Calu3 (cell line): ENCODE data around the gene FBXW7. TPM values are rescaled to one million over a fixed set of nuclear protein-coding genes. Genes with fewer than 3 reads are reported as not detected.

Source experiments
- BruUV-seq: library from RNA; stranded (reverse); fragments of 400-500 nt; replicated peaks from 2 replicates; lab custom pipeline; 2021; lab: Mats Ljungman, UMichigan
- CTCF ChIA-PET: fragments of 300-600 bp; sonication (Branson Sonifier 250); formaldehyde crosslinking; loops from one replicate; lab custom pipeline; 2022; ENCODE audit warnings: antibody characterized with exemption; lab: Charles Lee
- DNase-seq: peaks from one replicate; pipeline ENCODE4 v3.0.0; 2022
- H3K27ac Mint-ChIP-seq: one replicate; pipeline ENCODE4 v1.8.0; 2022; ENCODE audit warnings: mixed read lengths; ENCODE audit not compliant: unreplicated experiment
- H3K27me3 Mint-ChIP-seq: one replicate; pipeline ENCODE4 v1.8.0; 2022; ENCODE audit warnings: mixed read lengths; ENCODE audit not compliant: unreplicated experiment
- H3K36me3 Mint-ChIP-seq: one replicate; pipeline ENCODE4 v1.8.0; 2022; ENCODE audit warnings: mild to moderate bottlenecking, moderate library complexity, mixed read lengths; ENCODE audit not compliant: insufficient read depth, unreplicated experiment
- H3K4me1 Mint-ChIP-seq: one replicate; pipeline ENCODE4 v1.8.0; 2022; ENCODE audit warnings: mild to moderate bottlenecking, low read depth, mixed read lengths; ENCODE audit not compliant: unreplicated experiment
- H3K4me3 Mint-ChIP-seq: one replicate; pipeline ENCODE4 v1.8.0; 2022; ENCODE audit warnings: mild to moderate bottlenecking, low read depth, moderate library complexity, mixed read lengths; ENCODE audit not compliant: unreplicated experiment
- H3K9me3 Mint-ChIP-seq: one replicate; pipeline ENCODE4 v1.8.0; 2022; ENCODE audit warnings: low read depth, mixed read lengths; ENCODE audit not compliant: unreplicated experiment
- CTCF ChIP-seq: fragments of 200-600 bp; IDR thresholded peaks from one replicate; pipeline ENCODE4 v1.8.0; 2022; ENCODE audit warnings: antibody characterized with exemption; ENCODE audit not compliant: unreplicated experiment
- intact Hi-C: fragments of 100-400 bp; cut with micrococcal nuclease; formaldehyde crosslinking; loops from one replicate; pipeline ENCODE4 v1.10.0; 2022; ENCODE audit not compliant: unreplicated experiment
- total RNA-seq: library from RNA; stranded (reverse); gene quantifications from 2 replicates; pipeline ENCODE4 v1.2.3, GENCODE V29; 2022

Gene FBXW7
- total RNA-seq, 1 experiment from 2014 or later: 38.7 TPM

- BruUV-seq: no TSS peak
- CTCF ChIA-PET: no interaction called here
- intact Hi-C loops: no loop called here
- no peaks in the 10 kb centered on the region for H3K9me3 Mint-ChIP-seq
- H3K4me3 Mint-ChIP-seq: no peak overlapping the region
- H3K36me3 Mint-ChIP-seq: no peaks in the 10 kb centered on the region
- no peak for TF ChIP-seq CTCF
- H3K4me1 Mint-ChIP-seq: no peaks in the 10 kb centered on the region
- DNase-seq: no peak
- no peaks in the 10 kb centered on the region for H3K27me3 Mint-ChIP-seq
- no peak overlapping the region for H3K27ac Mint-ChIP-seq
Measured at GRCh38 chr4:152364383-152364782, 171.5 kb downstream of the FBXW7 start.

- DNase-seq: no peak
- no TSS peak for BruUV-seq
- no peak for TF ChIP-seq CTCF
- Mint-ChIP-seq H3K9me3 (no peaks in the 10 kb centered on the region), H3K27ac (no peak overlapping the region), H3K4me1 (no peaks in the 10 kb centered on the region), H3K4me3 (no peak overlapping the region), H3K27me3 (no peaks in the 10 kb centered on the region), H3K36me3 (no peaks in the 10 kb centered on the region)
- CTCF ChIA-PET: no interaction called here
- intact Hi-C loops: no loop called here
Measured at GRCh38 chr4:152363904-152364303, 172.0 kb downstream of the FBXW7 start.

- Mint-ChIP-seq H3K27ac (no peak overlapping the region), H3K27me3 (no peaks in the 10 kb centered on the region), H3K4me3 (no peak overlapping the region), H3K4me1 (no peaks in the 10 kb centered on the region), H3K36me3 (no peaks in the 10 kb centered on the region), H3K9me3 (no peaks in the 10 kb centered on the region)
- CTCF ChIA-PET: no interaction called here
- BruUV-seq: no TSS peak
- intact Hi-C loops: no loop called here
- DNase-seq: no peak
- TF ChIP-seq CTCF: no peak
Measured at GRCh38 chr4:152363086-152363485, 172.8 kb downstream of the FBXW7 start.

- intact Hi-C loops: no loop called here
- no peaks in the 10 kb centered on the region for H3K27me3 Mint-ChIP-seq
- CTCF ChIA-PET: no interaction called here
- H3K4me1 Mint-ChIP-seq: no peaks in the 10 kb centered on the region
- DNase-seq: no peak
- BruUV-seq: no TSS peak
- no peak overlapping the region for H3K4me3 Mint-ChIP-seq
- no peaks in the 10 kb centered on the region for H3K36me3 Mint-ChIP-seq
- no peaks in the 10 kb centered on the region for H3K9me3 Mint-ChIP-seq
- no peak overlapping the region for H3K27ac Mint-ChIP-seq
- no peak for TF ChIP-seq CTCF
Measured at GRCh38 chr4:152360045-152360410, 175.9 kb downstream of the FBXW7 start.
